Ovary (tissue), 10 donors: ENCODE measurements around the gene BDH2. TPM values are rescaled to one million over a fixed set of nuclear protein-coding genes. Genes with fewer than 3 reads are reported as not detected.
A peak's percentile ranks its signal among the peaks of the same experiment; 100 is the strongest.

Source experiments
- DNase-seq, 5 donors: peaks; one replicate each; pipeline ENCODE4 v3.0.0-alpha.2; 2019 to 2020
- H3K27ac ChIP-seq, 2 donors: fragments of 200-600 bp; one replicate each; pipeline versions ENCODE4 v1.5.1 to v1.8.0; 2019 to 2022
- H3K27me3 ChIP-seq: fragments of 200-600 bp; one replicate; pipeline ENCODE4 v1.8.0; 2022
- H3K36me3 ChIP-seq: fragments of 200-600 bp; sonication (generic); one replicate; pipeline ENCODE4 v1.5.1; 2019
- H3K4me1 ChIP-seq: one replicate; pipeline ENCODE4 v1.8.1; 2013; ENCODE audit warnings: mild to moderate bottlenecking, moderate library complexity; ENCODE audit not compliant: insufficient read depth
- H3K4me3 ChIP-seq: fragments of 200-600 bp; sonication (generic); one replicate; pipeline ENCODE4 v1.5.1; 2017
- H3K9me3 ChIP-seq, 2 donors: fragments of 200-600 bp in 1 of 2; sonication (generic) in 1 of 2; one replicate each; pipeline versions ENCODE4 v1.5.1 to v1.8.1; 2013 to 2019; ENCODE audit warnings: mild to moderate bottlenecking in 1 of 2, moderate library complexity in 1 of 2
- CTCF ChIP-seq, 3 donors: fragments of 450-650 bp in 2 of 3; fragments of 200-600 bp in 1 of 3; IDR thresholded peaks; one replicate each; pipeline versions ENCODE4 v1.5.1 to v1.8.0; 2016 to 2022; ENCODE audit warnings: antibody characterized with exemption in 3 of 3, mild to moderate bottlenecking in 1 of 3
- EP300 ChIP-seq: sonication (generic); formaldehyde crosslinking; IDR thresholded peaks from one replicate; pipeline ENCODE4 v1.6.1; 2017; ENCODE audit warnings: antibody characterized with exemption
- POLR2A ChIP-seq: fragments of 450-650 bp; IDR thresholded peaks from one replicate; pipeline ENCODE4 v1.6.1; 2017; ENCODE audit warnings: antibody characterized with exemption, mild to moderate bottlenecking, moderate library complexity
- WGBS, 3 donors: extraction: QIAGEN DNeasy Blood & Tissue Kit in 1 of 3; methylation state at CpG; one replicate each; pipeline versions ENCODE4 v1.1.5 to v1.1.7; 2013 to 2017; 5-methylcytosine and 5-hydroxymethylcytosine counted together
- intact Hi-C, 4 donors: fragments of 100-400 bp; cut with DNase I; formaldehyde crosslinking; loops; one replicate each; pipeline versions ENCODE4 v1.11.0 to v1.15.1; 2022 to 2023
- long read RNA-seq, 3 donors: library from polyadenylated mRNA in 2 of 3; unstranded in 2 of 3; transcript quantifications; one replicate each; pipeline ENCODE4 v2.0.0 and lab custom pipeline, GENCODE V29; 2021 to 2026
- polyA plus RNA-seq, 2 donors: library from polyadenylated mRNA; stranded (reverse); fragments of 200-250 nt in 1 of 2; fragments of 350-450 nt in 1 of 2; fragmentation: Illumina TruSeq in 1 of 2; extraction: RNeasy Lipid Tissue Mini Kit (QIAGEN cat#74804) in 1 of 2; gene quantifications; one replicate each; pipeline ENCODE4 v1.2.3, GENCODE V29; 2013 to 2014
- total RNA-seq, 7 donors: library from RNA; depleted of rRNA in 2 of 7; stranded (reverse); fragments of >200 nt in 2 of 7; fragmentation: NEBNext Ultra II Directional in 3 of 7; extraction: Animal tissue kit (Norgen Biotek cat#: 25700) in 3 of 7; gene quantifications; one replicate each; pipeline versions ENCODE4 v1.1.0 to v1.2.4, GENCODE V29; 2016 to 2023
- donor health status: DM: no; HTN: no; CAD: no; lungs with moderate emphysema.
- donor health status: DM: no; HTN: no; CAD: no.
- donor health status: Bipolar disorder and iron deficiency.
- donor health status: DM: yes; HTN: yes; CAD: no.
- donor health status: DM: no; HTN: no; CAD: no.
- donor health status: DM: yes; HTN: yes; CAD: no.

The BDH2 gene
- total RNA-seq, result 10 to 100 TPM; 42.2 to 92.6 (median 65.9) TPM
- 10 to 100 TPM; 82.6 to 90.6 TPM for polyA plus RNA-seq
- long read RNA-seq, donor 1, transcript BDH2-204 (9 exons, 2,046 nt), result minor isoform, 22 of 165 reads
- long read RNA-seq, donor 1, transcript BDH2-203 (10 exons, 1,742 nt), result minor isoform, 14 of 165 reads
- long read RNA-seq, donor 1, transcript BDH2-201 (10 exons, 1,126 nt), result major isoform, 96 of 165 reads
- long read RNA-seq, donor 1, partial matches to known transcripts, result 14 of 165 reads
- long read RNA-seq, donor 1, other reads (novel, unspliced or antisense), result 19 of 165 reads
- long read RNA-seq, donor 2, transcript BDH2-201 (10 exons, 1,126 nt), result major isoform, 20 of 28 reads
- long read RNA-seq, donor 2, partial matches to known transcripts, result 6 of 28 reads
- long read RNA-seq, donor 2, other reads (novel, unspliced or antisense), result 0 of 28 reads
- long read RNA-seq, donor 3, transcript BDH2-204 (9 exons, 2,046 nt), result minor isoform, 7 of 84 reads
- long read RNA-seq, donor 3, transcript BDH2-201 (10 exons, 1,126 nt), result major isoform, 51 of 84 reads
- long read RNA-seq, donor 3, transcript BDH2-203 (10 exons, 1,742 nt), result minor isoform, 7 of 84 reads
- long read RNA-seq, donor 3, partial matches to known transcripts, result 5 of 84 reads
- long read RNA-seq, donor 3, other reads (novel, unspliced or antisense), result 14 of 84 reads

- Histone ChIP-seq H3K27ac (peak within 1 kb of the TSS; percentile 17 to 46), H3K9me3 (no peaks in the 10 kb centered on the region), H3K27me3 (no peaks in the 10 kb centered on the region), H3K4me1 (peaks cover 16% of the 10 kb centered on the region), H3K36me3 (no peaks in the 10 kb centered on the region), H3K4me3 (peak within 1 kb of the TSS; percentile 33)
- peak in 4 of 5 donors; percentile 30 to 73 (median 38) for DNase-seq
- 8 to 9% (median 8%) methylated on average over 11 of the region's 11 CpGs for WGBS, 3 donors
- TF ChIP-seq CTCF (IDR thresholded peaks at IDR 0.05) (peak; percentile 55 to 86 (median 80)), EP300 (no peak), POLR2A (peak; percentile 15)
- intact Hi-C loops, result loop anchor here (10.0 kb wide), 2 partner anchors 475 to 665 kb away; no protein-coding TSS in a partner anchor
Measured at GRCh38 chr4:103099691-103100392, at the start of gene BDH2. Gene BDH2, minus strand, starts transcription at chr4:103099834. Its CDS starts 3,580 bp downstream, at chr4:103096254.

DNA sequence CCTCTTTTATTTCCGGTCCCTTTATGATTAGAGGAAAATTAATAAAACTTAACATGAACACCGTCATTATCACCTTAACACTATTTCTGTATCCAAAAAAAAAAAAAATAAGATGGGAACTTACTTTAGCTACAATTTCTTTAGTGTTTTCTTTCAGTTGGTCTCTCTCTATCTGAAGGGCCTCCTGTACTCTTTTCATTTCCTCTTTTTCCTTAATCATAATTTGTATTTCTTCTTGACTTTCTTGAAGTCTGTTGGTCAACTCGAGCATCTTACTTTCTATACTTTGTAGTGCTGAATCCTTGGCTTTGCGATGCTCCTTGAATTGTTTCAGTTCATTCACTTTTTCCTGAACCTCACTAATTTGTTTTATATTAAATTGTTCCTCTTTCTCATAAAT is 45.3 kb upstream of the BDH2 start:
- Histone ChIP-seq H3K36me3 (no peaks in the 10 kb centered on the region), H3K4me1 (no peaks in the 10 kb centered on the region), H3K27ac (no peak overlapping the region), H3K9me3 (no peaks in the 10 kb centered on the region), H3K4me3 (no peak overlapping the region), H3K27me3 (no peaks in the 10 kb centered on the region)
- DNase-seq, result no peak
- intact Hi-C loops, result no loop called here
- TF ChIP-seq EP300, result no peak
- no peak for TF ChIP-seq POLR2A
- TF ChIP-seq CTCF (IDR thresholded peaks at IDR 0.05), result no peak
- 95 to 97% (median 96%) methylated on average over 4 of the region's 4 CpGs for WGBS, 3 donors

- TF ChIP-seq CTCF (IDR thresholded peaks at IDR 0.05), result no peak
- no peak for TF ChIP-seq EP300
- no peak for TF ChIP-seq POLR2A
- Histone ChIP-seq H3K4me1 (no peaks in the 10 kb centered on the region), H3K27ac (no peak overlapping the region), H3K9me3 (no peaks in the 10 kb centered on the region), H3K27me3 (no peaks in the 10 kb centered on the region), H3K4me3 (no peak overlapping the region), H3K36me3 (no peaks in the 10 kb centered on the region)
- no peak for DNase-seq
- intact Hi-C loops, result no loop called here
- WGBS, 3 donors, result 89 to 98% (median 95%) methylated on average over 1 of the region's 1 CpG
Measured at GRCh38 chr4:103137446-103137827, 37.8 kb upstream of the BDH2 start.

DNA sequence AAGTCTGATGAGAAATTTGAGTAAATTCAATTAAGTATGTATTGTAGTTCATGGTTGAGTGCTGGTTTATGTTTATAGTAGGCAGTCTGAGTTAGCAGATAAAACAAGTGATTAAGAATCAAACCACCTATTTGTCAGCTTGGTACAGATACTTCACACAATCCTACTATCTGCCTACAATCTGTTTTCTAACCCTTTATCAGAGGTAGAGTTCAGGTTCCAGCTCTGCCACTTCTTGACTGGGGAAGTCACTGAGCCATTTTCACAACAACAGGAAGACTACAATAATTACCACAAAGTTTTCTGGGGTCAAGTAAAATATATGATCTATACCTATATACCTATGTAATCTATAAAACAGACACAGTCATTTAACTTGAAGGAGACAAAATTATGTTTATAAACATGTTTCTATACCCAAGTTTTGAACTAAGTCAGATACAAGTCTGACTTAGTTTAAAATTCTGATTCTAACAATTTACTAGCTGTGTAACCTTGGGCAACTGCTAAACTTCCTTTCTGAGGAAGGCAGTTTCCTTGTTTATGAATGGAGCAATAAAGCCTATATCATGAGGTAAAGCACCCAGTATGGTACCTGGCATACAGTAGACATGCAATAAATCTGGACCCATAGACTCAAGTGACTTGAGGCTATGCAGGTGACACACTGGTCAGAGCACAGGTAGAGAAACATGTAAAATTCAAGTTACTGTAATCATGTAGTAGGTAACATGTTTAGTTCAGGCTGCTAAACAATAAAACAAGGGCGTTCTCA is 37.2 kb upstream of the BDH2 start:
- 95 to 100% (median 97%) methylated on average over 1 of the region's 1 CpG for WGBS, 3 donors
- TF ChIP-seq EP300 (no peak), CTCF (IDR thresholded peaks at IDR 0.05) (no peak), POLR2A (no peak)
- Histone ChIP-seq H3K27me3 (no peaks in the 10 kb centered on the region), H3K4me3 (no peak overlapping the region), H3K27ac (no peak overlapping the region), H3K9me3 (no peaks in the 10 kb centered on the region), H3K4me1 (no peaks in the 10 kb centered on the region), H3K36me3 (no peaks in the 10 kb centered on the region)
- intact Hi-C loops, result no loop called here
- no peak for DNase-seq
